Globus pallidus (tissue), 1 donor: ENCODE results near the gene OR4C16.

ENCODE experiments used
- DNase-seq: peaks from one replicate; pipeline ENCODE4 v3.0.0-alpha.2; 2015; ENCODE audit warnings: low spot score

Gene OR4C16, protein sequence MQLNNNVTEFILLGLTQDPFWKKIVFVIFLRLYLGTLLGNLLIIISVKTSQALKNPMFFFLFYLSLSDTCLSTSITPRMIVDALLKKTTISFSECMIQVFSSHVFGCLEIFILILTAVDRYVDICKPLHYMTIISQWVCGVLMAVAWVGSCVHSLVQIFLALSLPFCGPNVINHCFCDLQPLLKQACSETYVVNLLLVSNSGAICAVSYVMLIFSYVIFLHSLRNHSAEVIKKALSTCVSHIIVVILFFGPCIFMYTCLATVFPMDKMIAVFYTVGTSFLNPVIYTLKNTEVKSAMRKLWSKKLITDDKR

DNA sequence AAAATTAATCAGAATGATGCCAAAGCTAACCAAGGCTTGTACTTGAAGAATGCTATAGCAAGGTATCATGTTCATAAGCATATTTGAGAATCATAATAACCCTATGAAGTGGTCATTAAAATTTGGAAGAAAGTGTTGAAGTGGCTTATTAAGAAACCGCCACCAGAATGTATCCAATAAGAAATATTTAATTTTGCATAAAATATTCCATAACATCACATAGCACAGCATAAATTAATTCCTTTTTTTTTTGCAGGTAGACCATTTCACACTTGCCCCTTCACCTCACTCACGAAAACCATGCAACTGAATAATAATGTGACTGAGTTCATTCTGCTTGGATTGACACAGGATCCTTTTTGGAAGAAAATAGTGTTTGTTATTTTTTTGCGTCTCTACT lies at the start of gene OR4C16:
Gene OR4C16 (plus strand): TSS at position 301 of the 400 bp plus-strand sequence. CDS start 0 bp downstream, at position 301.
- no peak for DNase-seq

DNA sequence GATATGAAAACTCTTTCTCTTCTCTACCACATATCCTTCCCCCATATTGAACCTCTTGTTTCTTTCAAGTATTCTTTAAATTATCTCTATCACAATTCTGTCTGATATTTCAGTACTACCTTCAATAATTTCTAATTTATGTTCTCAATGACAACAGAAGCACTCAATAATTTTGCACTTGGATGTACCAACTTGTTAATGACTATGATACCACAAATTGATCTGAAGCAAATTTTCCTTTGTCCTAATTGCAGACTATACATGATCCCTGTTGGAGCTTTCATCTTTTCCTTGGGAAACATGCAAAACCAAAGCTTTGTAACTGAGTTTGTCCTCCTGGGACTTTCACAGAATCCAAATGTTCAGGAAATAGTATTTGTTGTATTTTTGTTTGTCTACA lies 17.8 kb upstream of the OR4C16 start, which contains the start of gene OR4C15:
Gene OR4C15 (plus strand): TSS at position 301 of the 400 bp plus-strand sequence. CDS start 0 bp downstream, at position 301.
- DNase-seq: no peak

DNA sequence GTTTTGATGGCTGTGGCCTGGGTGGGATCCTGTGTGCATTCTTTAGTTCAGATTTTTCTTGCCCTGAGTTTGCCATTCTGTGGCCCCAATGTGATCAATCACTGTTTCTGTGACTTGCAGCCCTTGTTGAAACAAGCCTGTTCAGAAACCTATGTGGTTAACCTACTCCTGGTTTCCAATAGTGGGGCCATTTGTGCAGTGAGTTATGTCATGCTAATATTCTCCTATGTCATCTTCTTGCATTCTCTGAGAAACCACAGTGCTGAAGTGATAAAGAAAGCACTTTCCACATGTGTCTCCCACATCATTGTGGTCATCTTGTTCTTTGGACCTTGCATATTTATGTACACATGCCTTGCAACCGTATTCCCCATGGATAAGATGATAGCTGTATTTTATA lies 620 bp downstream of the OR4C16 start:
- no peak for DNase-seq

GRCh38 chr11:55607545-55607944 lies 35.6 kb downstream of the OR4C16 start, which contains the start of gene OR4C11:
Gene OR4C11, minus strand, starts transcription at chr11:55607645. Its CDS starts 3,272 bp downstream, at chr11:55604373.
- DNase-seq: no peak
